Measurements from ENCODE around the gene ATP8B2.
"Not testable (repeated sequence)": the region's sequence is repeated elsewhere in the genome, so short reads cannot be mapped to it uniquely, and the experiment has no call there.

Gene ATP8B2

GRCh38 chr1:154353966-154354365, 28.6 kb downstream of the ATP8B2 start:
- H3K27me3 ChIP-seq (ENCODE audit: insufficient read depth, low read depth) = peaks cover 3% of the 10 kb centered on the region; the same call in 1 of the 2 replicates
- H4K20me1 ChIP-seq (ENCODE audit: insufficient read depth) = no peaks in the 10 kb centered on the region
- peak overlapping the region; percentile 93 for H3K4me2 ChIP-seq
- H3K4me3 ChIP-seq (IDR thresholded peaks at IDR 0.05; ENCODE audit: insufficient read depth, low read depth, low read length) = no peak overlapping the region
- H3K27ac ChIP-seq = no peak overlapping the region
- H3K79me2 ChIP-seq (ENCODE audit: insufficient read depth, low read depth) = no peaks in the 10 kb centered on the region
- 0 out of 2 replicates have a peak, but pooled peaks have one; percentile 9 for TF ChIP-seq CTCF (conservative IDR thresholded peaks at IDR 0.05; ENCODE audit: low read depth, low read length)
- H3K36me3 ChIP-seq (ENCODE audit: insufficient read depth) = no peaks in the 10 kb centered on the region
- H3K9ac ChIP-seq = no peak overlapping the region
- H2AFZ ChIP-seq (ENCODE audit: low read depth) = peak overlapping the region; percentile 73
- peaks cover 30% of the 10 kb centered on the region for H3K4me1 ChIP-seq (ENCODE audit: low read depth, poor library complexity, severe bottlenecking)

- no peaks in the 10 kb centered on the region for H4K20me1 ChIP-seq (ENCODE audit: insufficient read depth)
- no peak overlapping the region for H2AFZ ChIP-seq (ENCODE audit: low read depth)
- no peaks in the 10 kb centered on the region for H3K27me3 ChIP-seq (ENCODE audit: insufficient read depth, low read depth)
Observed at GRCh38 chr1:154358519-154358918, 33.2 kb downstream of the ATP8B2 start.

GRCh38 chr1:154360288-154360687, 35.0 kb downstream of the ATP8B2 start:
- peak overlapping the region; percentile 43 for H3K4me3 ChIP-seq (IDR thresholded peaks at IDR 0.05; ENCODE audit: insufficient read depth, low read depth, low read length)

More at GRCh38 chr1:154358519-154358918, 33.2 kb downstream of the ATP8B2 start:
- no peaks in the 10 kb centered on the region for H3K79me2 ChIP-seq (ENCODE audit: insufficient read depth, low read depth)
- no peak overlapping the region for H3K4me3 ChIP-seq (IDR thresholded peaks at IDR 0.05; ENCODE audit: insufficient read depth, low read depth, low read length)
- no peaks in the 10 kb centered on the region for H3K36me3 ChIP-seq (ENCODE audit: insufficient read depth)
- no peak overlapping the region for H3K9ac ChIP-seq
- TF ChIP-seq CTCF (conservative IDR thresholded peaks at IDR 0.05; ENCODE audit: low read depth, low read length) = no peak
- no peak overlapping the region for H3K27ac ChIP-seq
- peaks cover 12% of the 10 kb centered on the region for H3K4me1 ChIP-seq (ENCODE audit: low read depth, poor library complexity, severe bottlenecking)
- H3K4me2 ChIP-seq = no peak overlapping the region

GRCh38 chr1:154360881-154361280, 35.6 kb downstream of the ATP8B2 start:
- not testable (repeated sequence) for H2AFZ ChIP-seq (ENCODE audit: low read depth); H3K4me2 ChIP-seq; H3K36me3 ChIP-seq (ENCODE audit: insufficient read depth); H3K4me1 ChIP-seq (ENCODE audit: low read depth, poor library complexity, severe bottlenecking); H3K27me3 ChIP-seq (ENCODE audit: insufficient read depth, low read depth); H3K79me2 ChIP-seq (ENCODE audit: insufficient read depth, low read depth); H4K20me1 ChIP-seq (ENCODE audit: insufficient read depth); H3K9ac ChIP-seq; H3K27ac ChIP-seq
- H3K4me3 ChIP-seq (IDR thresholded peaks at IDR 0.05; ENCODE audit: insufficient read depth, low read depth, low read length) = peak overlapping the region; percentile 43

More at GRCh38 chr1:154360288-154360687, 35.0 kb downstream of the ATP8B2 start:
- H3K4me1 ChIP-seq (ENCODE audit: low read depth, poor library complexity, severe bottlenecking) = no peaks in the 10 kb centered on the region
- no peak overlapping the region for H2AFZ ChIP-seq (ENCODE audit: low read depth)
- no peak for TF ChIP-seq CTCF (conservative IDR thresholded peaks at IDR 0.05; ENCODE audit: low read depth, low read length)
- H4K20me1 ChIP-seq (ENCODE audit: insufficient read depth) = no peaks in the 10 kb centered on the region
- H3K36me3 ChIP-seq (ENCODE audit: insufficient read depth) = no peaks in the 10 kb centered on the region
- no peak overlapping the region for H3K9ac ChIP-seq
- H3K27ac ChIP-seq = no peak overlapping the region
- no peaks in the 10 kb centered on the region for H3K79me2 ChIP-seq (ENCODE audit: insufficient read depth, low read depth)
- no peaks in the 10 kb centered on the region for H3K27me3 ChIP-seq (ENCODE audit: insufficient read depth, low read depth)
- no peak overlapping the region for H3K4me2 ChIP-seq

- H3K27me3 ChIP-seq (ENCODE audit: insufficient read depth, low read depth) = no peaks in the 10 kb centered on the region
- H3K4me2 ChIP-seq = no peak overlapping the region
- H3K4me1 ChIP-seq (ENCODE audit: low read depth, poor library complexity, severe bottlenecking) = no peaks in the 10 kb centered on the region
- no peak for TF ChIP-seq CTCF (conservative IDR thresholded peaks at IDR 0.05; ENCODE audit: low read depth, low read length)
- no peak overlapping the region for H3K27ac ChIP-seq
- no peak overlapping the region for H3K4me3 ChIP-seq (IDR thresholded peaks at IDR 0.05; ENCODE audit: insufficient read depth, low read depth, low read length)
- no peak overlapping the region for H3K9ac ChIP-seq
- no peak overlapping the region for H2AFZ ChIP-seq (ENCODE audit: low read depth)
- H3K36me3 ChIP-seq (ENCODE audit: insufficient read depth) = no peaks in the 10 kb centered on the region
- no peaks in the 10 kb centered on the region for H3K79me2 ChIP-seq (ENCODE audit: insufficient read depth, low read depth)
- H4K20me1 ChIP-seq (ENCODE audit: insufficient read depth) = no peaks in the 10 kb centered on the region
Observed at GRCh38 chr1:154361357-154361756, 36.0 kb downstream of the ATP8B2 start.
